WTC11 (cell line): Measurements from ENCODE around the gene PCDH9. TPM values are rescaled to one million over a fixed set of nuclear protein-coding genes. Genes with fewer than 3 reads are reported as not detected.
"Not testable (repeated sequence)": the region's sequence is repeated elsewhere in the genome, so short reads cannot be mapped to it uniquely, and the experiment has no call there.

Experiments used
- ATAC-seq: fragments of 200-7000 bp; cut with Tn5 transposase; 2 replicates; pipeline ENCODE4 v1.10.0; 2021; ENCODE audit warnings: mild to moderate bottlenecking, moderate library complexity
- CTCF ChIA-PET: fragments of 300-600 bp; sonication (Branson Sonifier 250); formaldehyde crosslinking; loops from one replicate; lab custom pipeline; 2021; ENCODE audit warnings: antibody characterized with exemption; lab: Charles Lee
- POLR2A ChIA-PET: fragments of 350-600 bp; sonication (Branson Sonifier 250); formaldehyde crosslinking; loops from one replicate; lab custom pipeline; 2021; ENCODE audit warnings: antibody characterized with exemption; lab: Charles Lee
- DNase-seq: peaks from one replicate; pipeline ENCODE4 v3.0.0; 2021; ENCODE audit warnings: low spot score
- H3K27ac Mint-ChIP-seq: 2 replicates; pipeline ENCODE4 v1.8.0; 2021; ENCODE audit warnings: mixed read lengths
- H3K27me3 Mint-ChIP-seq: 2 replicates; pipeline ENCODE4 v1.8.0; 2021; ENCODE audit warnings: low read depth, mild to moderate bottlenecking, moderate library complexity, mixed read lengths
- H3K36me3 Mint-ChIP-seq: 2 replicates; pipeline ENCODE4 v1.8.0; 2021; ENCODE audit warnings: mixed read lengths
- H3K4me1 Mint-ChIP-seq: 2 replicates; pipeline ENCODE4 v1.8.0; 2022; ENCODE audit warnings: mixed read lengths
- H3K4me3 Mint-ChIP-seq: 2 replicates; pipeline ENCODE4 v1.8.0; 2021; ENCODE audit warnings: mild to moderate bottlenecking, moderate library complexity, mixed read lengths
- H3K9me3 Mint-ChIP-seq: 2 replicates; pipeline ENCODE4 v1.8.0; 2021; ENCODE audit warnings: mixed read lengths
- ARID4B ChIP-seq: sonication (generic); formaldehyde crosslinking; IDR thresholded peaks from 2 replicates; pipeline ENCODE4 v1.8.0; 2023; ENCODE audit warnings: missing genetic modification reagents, mild to moderate bottlenecking, borderline replicate concordance
- ATF2 ChIP-seq: sonication (generic); formaldehyde crosslinking; IDR thresholded peaks from 2 replicates; pipeline ENCODE4 v1.8.1; 2022; ENCODE audit warnings: low read depth, missing genetic modification reagents, borderline replicate concordance
- E2F4 ChIP-seq: sonication (generic); formaldehyde crosslinking; IDR thresholded peaks from 2 replicates; pipeline ENCODE4 v1.8.1; 2022; ENCODE audit warnings: low read depth, mild to moderate bottlenecking, moderate library complexity, missing genetic modification reagents, borderline replicate concordance
- ELF4 ChIP-seq: sonication (generic); formaldehyde crosslinking; IDR thresholded peaks from 2 replicates; pipeline ENCODE4 v1.8.1; 2022; ENCODE audit warnings: low read depth, mild to moderate bottlenecking, moderate library complexity, missing genetic modification reagents
- EMX1 ChIP-seq: fragments of 250-450 bp; sonication (Bioruptor Pico); IDR thresholded peaks from 2 replicates; pipeline ENCODE4 v1.8.0; 2021; ENCODE audit warnings: mild to moderate bottlenecking
- ETV6 ChIP-seq: sonication (generic); formaldehyde crosslinking; IDR thresholded peaks from 2 replicates; pipeline ENCODE4 v1.8.1; 2022; ENCODE audit warnings: mild to moderate bottlenecking, missing genetic modification reagents
- FOXP1 ChIP-seq: sonication (generic); formaldehyde crosslinking; IDR thresholded peaks from 2 replicates; pipeline ENCODE4 v1.8.0; 2022; ENCODE audit warnings: missing genetic modification reagents, mild to moderate bottlenecking, moderate library complexity, borderline replicate concordance
- IRF2 ChIP-seq: sonication (generic); formaldehyde crosslinking; IDR thresholded peaks from 2 replicates; pipeline ENCODE4 v1.8.0; 2022; ENCODE audit warnings: low read depth, missing genetic modification reagents, borderline replicate concordance
- MLX ChIP-seq: sonication (generic); formaldehyde crosslinking; IDR thresholded peaks from 2 replicates; pipeline ENCODE4 v1.8.1; 2023; ENCODE audit warnings: mild to moderate bottlenecking, missing genetic modification reagents, moderate library complexity
- NR1H2 ChIP-seq: sonication (generic); formaldehyde crosslinking; IDR thresholded peaks from 2 replicates; pipeline ENCODE4 v1.9.0; 2021; ENCODE audit warnings: mild to moderate bottlenecking, moderate library complexity, missing genetic modification reagents
- PREB ChIP-seq: sonication (generic); formaldehyde crosslinking; IDR thresholded peaks from 2 replicates; pipeline ENCODE4 v1.8.1; 2022; ENCODE audit warnings: mild to moderate bottlenecking, missing genetic modification reagents, moderate library complexity, borderline replicate concordance
- RELA ChIP-seq: sonication (generic); formaldehyde crosslinking; IDR thresholded peaks from 2 replicates; pipeline ENCODE4 v1.8.1; 2022; ENCODE audit warnings: missing genetic modification reagents, mild to moderate bottlenecking, borderline replicate concordance
- SMAD4 ChIP-seq: sonication (generic); formaldehyde crosslinking; IDR thresholded peaks from 2 replicates; pipeline ENCODE4 v1.8.0; 2022; ENCODE audit warnings: mild to moderate bottlenecking, missing genetic modification reagents
- SOX15 ChIP-seq: fragments of 250-450 bp; sonication (Bioruptor Pico); IDR thresholded peaks from 2 replicates; pipeline ENCODE4 v1.9.0; 2021; ENCODE audit warnings: mild to moderate bottlenecking
- TEAD4 ChIP-seq: sonication (generic); formaldehyde crosslinking; IDR thresholded peaks from 2 replicates; pipeline ENCODE4 v1.8.0; 2022; ENCODE audit warnings: mild to moderate bottlenecking, missing genetic modification reagents
- ZMAT4 ChIP-seq: fragments of 250-450 bp; sonication (Bioruptor Pico); IDR thresholded peaks from 2 replicates; pipeline ENCODE4 v1.9.0; 2021; ENCODE audit warnings: mild to moderate bottlenecking
- ZNF423 ChIP-seq: fragments of 250-450 bp; sonication (Bioruptor Pico); IDR thresholded peaks from 2 replicates; pipeline ENCODE4 v2.1.2; 2022; ENCODE audit warnings: mild to moderate bottlenecking, moderate library complexity
- ZNF425 ChIP-seq: fragments of 250-450 bp; sonication (Bioruptor Pico); conservative IDR thresholded peaks from 2 replicates; pipeline ENCODE4 v1.9.0; 2021; ENCODE audit warnings: mild to moderate bottlenecking
- total RNA-seq: library from RNA; stranded (reverse); gene quantifications from 3 replicates; pipeline ENCODE4 v1.2.3, GENCODE V29; 2021

PCDH9 gene
- total RNA-seq, 1 experiment from 2014 or later = 0.48 TPM

- peaks cover 25% of the 10 kb centered on the region for H3K36me3 Mint-ChIP-seq
- no peak for ATAC-seq
- peaks cover 6% of the 10 kb centered on the region; the same call in 1 of the 2 replicates for H3K4me1 Mint-ChIP-seq
- ChIA-PET CTCF (no interaction called here), POLR2A (no interaction called here)
- no peak overlapping the region for H3K4me3 Mint-ChIP-seq
- no peak overlapping the region for H3K27ac Mint-ChIP-seq
- H3K9me3 Mint-ChIP-seq = peaks cover 28% of the 10 kb centered on the region
- no peak for TF ChIP-seq ARID4B (CRISPR knock-in tag)
- TF ChIP-seq MLX = no peak
- TF ChIP-seq FOXP1 (CRISPR knock-in tag) = no peak
- TF ChIP-seq ELF4 (CRISPR knock-in tag) = no peak
- TF ChIP-seq SMAD4 (CRISPR knock-in tag) = no peak
- no peak for TF ChIP-seq ZNF423
- no peak for TF ChIP-seq SOX15 (CRISPR knock-in tag)
- TF ChIP-seq PREB = no peak
- no peak for TF ChIP-seq RELA (CRISPR knock-in tag)
- TF ChIP-seq E2F4 (CRISPR knock-in tag) = no peak
- TF ChIP-seq ETV6 (CRISPR knock-in tag) = no peak
- no peak for TF ChIP-seq TEAD4 (CRISPR knock-in tag)
- no peak for TF ChIP-seq EMX1
- TF ChIP-seq IRF2 (CRISPR knock-in tag) = no peak
- TF ChIP-seq ZNF425 (CRISPR knock-in tag) = no peak
- no peak for TF ChIP-seq ATF2 (CRISPR knock-in tag)
- no peak for TF ChIP-seq ZMAT4 (CRISPR knock-in tag)
- no peak for TF ChIP-seq NR1H2
- H3K27me3 Mint-ChIP-seq = peaks cover 10% of the 10 kb centered on the region; the same call in 1 of the 2 replicates
- DNase-seq = no peak
Measured at GRCh38 chr13:66262330-66262729, 967.8 kb downstream of the PCDH9 start.

- ATAC-seq, CTCF ChIA-PET, H3K27ac Mint-ChIP-seq, H3K4me1 Mint-ChIP-seq, H3K4me3 Mint-ChIP-seq, DNase-seq, POLR2A ChIA-PET, H3K27me3 Mint-ChIP-seq: not testable (repeated sequence)
- peaks cover 30% of the 10 kb centered on the region for H3K36me3 Mint-ChIP-seq
- peaks cover 35% of the 10 kb centered on the region for H3K9me3 Mint-ChIP-seq
Measured at GRCh38 chr13:66259426-66259825, 970.7 kb downstream of the PCDH9 start.
